Caco-2 (cell line): ENCODE measurements around the gene ERCC6. TPM values are rescaled to one million over a fixed set of nuclear protein-coding genes. Genes with fewer than 3 reads are reported as not detected.

ENCODE experiments used
- BruUV-seq: library from RNA; stranded (reverse); fragments of 400-500 nt; replicated peaks from 2 replicates; lab custom pipeline; 2021; lab: Mats Ljungman, UMichigan
- CTCF ChIA-PET: fragments of 300-600 bp; sonication (Branson Sonifier 250); formaldehyde crosslinking; loops from one replicate; lab custom pipeline; 2022; ENCODE audit warnings: antibody characterized with exemption; lab: Charles Lee
- POLR2A ChIA-PET: fragments of 300-600 bp; sonication (Branson Sonifier 250); formaldehyde crosslinking; loops from one replicate; lab custom pipeline; 2022; ENCODE audit warnings: antibody characterized with exemption; lab: Charles Lee
- DNase-seq, 2 experiments: peaks; one replicate each; pipeline versions ENCODE4 v3.0.0 to v3.0.0-alpha.2; 2020 to 2022
- H3K27me3 ChIP-seq: replicated peaks from 2 replicates; pipeline ENCODE4 v1.6.0; 2011; ENCODE audit warnings: low read length; ENCODE audit not compliant: control insufficient read depth, insufficient read depth
- H3K36me3 ChIP-seq: 2 replicates; pipeline ENCODE4 v1.5.1; 2011; ENCODE audit warnings: low read length; ENCODE audit not compliant: control insufficient read depth, insufficient read depth
- H3K4me1 ChIP-seq: fragments of 250-450 bp; sonication (Bioruptor Pico); 2 replicates; pipeline ENCODE4 v1.5.1; 2020; ENCODE audit warnings: mild to moderate bottlenecking
- H3K4me3 ChIP-seq: 2 replicates; pipeline ENCODE4 v1.5.1; 2011; ENCODE audit warnings: low read depth, mild to moderate bottlenecking, control low read depth, low read length
- H3K9me3 ChIP-seq: fragments of 250-450 bp; sonication (Bioruptor Pico); 2 replicates; pipeline ENCODE4 v1.5.1; 2020; ENCODE audit warnings: mild to moderate bottlenecking, moderate library complexity
- H3K27ac Mint-ChIP-seq: one replicate; pipeline ENCODE4 v1.8.0; 2022; ENCODE audit warnings: mixed read lengths; ENCODE audit not compliant: unreplicated experiment
- H3K27me3 Mint-ChIP-seq: one replicate; pipeline ENCODE4 v1.8.0; 2022; ENCODE audit warnings: mixed read lengths; ENCODE audit not compliant: insufficient read depth, unreplicated experiment
- H3K36me3 Mint-ChIP-seq: one replicate; pipeline ENCODE4 v1.8.0; 2022; ENCODE audit warnings: mild to moderate bottlenecking, mixed read lengths; ENCODE audit not compliant: insufficient read depth, unreplicated experiment
- H3K4me1 Mint-ChIP-seq: one replicate; pipeline ENCODE4 v1.8.0; 2022; ENCODE audit warnings: low read depth, mixed read lengths; ENCODE audit not compliant: unreplicated experiment
- H3K4me3 Mint-ChIP-seq: one replicate; pipeline ENCODE4 v1.8.0; 2022; ENCODE audit warnings: mild to moderate bottlenecking, moderate library complexity, mixed read lengths; ENCODE audit not compliant: unreplicated experiment
- H3K9me3 Mint-ChIP-seq: one replicate; pipeline ENCODE4 v1.8.0; 2022; ENCODE audit warnings: mixed read lengths; ENCODE audit not compliant: unreplicated experiment
- CTCF ChIP-seq, 2 experiments: fragments of 200-600 bp in 1 of 2; IDR thresholded peaks; 1 replicate in 1 of 2; 2 replicates in 1 of 2; pipeline versions ENCODE4 v1.5.1 to v1.8.0; 2011 to 2022; ENCODE audit warnings: antibody characterized with exemption in 1 of 2, control low read depth in 1 of 2, inconsistent platforms in 1 of 2, low read depth in 1 of 2, low read length in 1 of 2, mild to moderate bottlenecking in 1 of 2, moderate library complexity in 1 of 2; ENCODE audit not compliant: insufficient read depth in 1 of 2, severe bottlenecking in 1 of 2, unreplicated experiment in 1 of 2
- intact Hi-C: fragments of 100-400 bp; cut with micrococcal nuclease; formaldehyde crosslinking; loops from one replicate; pipeline ENCODE4 v1.10.0; 2022; ENCODE audit not compliant: unreplicated experiment
- total RNA-seq: library from RNA; stranded (reverse); gene quantifications from 2 replicates; pipeline ENCODE4 v1.2.3, GENCODE V29; 2022

The ERCC6 gene
- total RNA-seq, 1 experiment from 2014 or later: 30.2 TPM

- no peaks in the 10 kb centered on the region for H3K9me3 Mint-ChIP-seq
- Histone ChIP-seq H3K9me3 (no peaks in the 10 kb centered on the region), H3K4me1 (no peaks in the 10 kb centered on the region), H3K4me3 (no peak overlapping the region), H3K36me3 (peaks cover 11% of the 10 kb centered on the region), H3K27me3 (no peaks in the 10 kb centered on the region)
- peaks cover 30% of the 10 kb centered on the region for H3K36me3 Mint-ChIP-seq
- ChIA-PET CTCF (interaction anchor here (1.2 kb wide), 1 partner anchor 65 kb away, joined by 3 read pairs; no protein-coding TSS in a partner anchor), POLR2A (interaction anchor here (1.3 kb wide), 1 partner anchor 11 kb away, joined by 11 read pairs; the partner anchor contains the start of gene ERCC6)
- no peak for DNase-seq
- no peaks in the 10 kb centered on the region for H3K4me1 Mint-ChIP-seq
- BruUV-seq: no TSS peak
- intact Hi-C loops: no loop called here
- no peak overlapping the region for H3K27ac Mint-ChIP-seq
- no peak for TF ChIP-seq CTCF (IDR thresholded peaks at IDR 0.05; ENCODE audit: insufficient read depth in 1 of 2, low read depth in 1 of 2, low read length in 1 of 2, severe bottlenecking in 1 of 2, unreplicated experiment in 1 of 2)
- H3K27me3 Mint-ChIP-seq: no peaks in the 10 kb centered on the region
- no peak overlapping the region for H3K4me3 Mint-ChIP-seq
Observed at GRCh38 chr10:49527850-49528249, 11.1 kb downstream of the ERCC6 start.

GRCh38 chr10:49527061-49527460 is 11.9 kb downstream of the ERCC6 start:
- H3K4me1 ChIP-seq: no peaks in the 10 kb centered on the region
- ChIA-PET CTCF (interaction anchor here (1.2 kb wide), 1 partner anchor 66 kb away, joined by 3 read pairs; no protein-coding TSS in a partner anchor), POLR2A (interaction anchor here (1.3 kb wide), 1 partner anchor 12 kb away, joined by 11 read pairs; the partner anchor contains the start of gene ERCC6)
- H3K4me3 ChIP-seq: no peak overlapping the region
- Mint-ChIP-seq H3K27me3 (no peaks in the 10 kb centered on the region), H3K4me3 (no peak overlapping the region), H3K9me3 (no peaks in the 10 kb centered on the region), H3K36me3 (peaks cover 30% of the 10 kb centered on the region), H3K27ac (no peak overlapping the region), H3K4me1 (no peaks in the 10 kb centered on the region)
- H3K9me3 ChIP-seq: no peaks in the 10 kb centered on the region
- no TSS peak for BruUV-seq
- no peaks in the 10 kb centered on the region for H3K27me3 ChIP-seq
- peaks cover 9% of the 10 kb centered on the region for H3K36me3 ChIP-seq
- intact Hi-C loops: no loop called here
- no peak for DNase-seq
- no peak for TF ChIP-seq CTCF (IDR thresholded peaks at IDR 0.05; ENCODE audit: insufficient read depth in 1 of 2, low read depth in 1 of 2, low read length in 1 of 2, severe bottlenecking in 1 of 2, unreplicated experiment in 1 of 2)

DNA sequence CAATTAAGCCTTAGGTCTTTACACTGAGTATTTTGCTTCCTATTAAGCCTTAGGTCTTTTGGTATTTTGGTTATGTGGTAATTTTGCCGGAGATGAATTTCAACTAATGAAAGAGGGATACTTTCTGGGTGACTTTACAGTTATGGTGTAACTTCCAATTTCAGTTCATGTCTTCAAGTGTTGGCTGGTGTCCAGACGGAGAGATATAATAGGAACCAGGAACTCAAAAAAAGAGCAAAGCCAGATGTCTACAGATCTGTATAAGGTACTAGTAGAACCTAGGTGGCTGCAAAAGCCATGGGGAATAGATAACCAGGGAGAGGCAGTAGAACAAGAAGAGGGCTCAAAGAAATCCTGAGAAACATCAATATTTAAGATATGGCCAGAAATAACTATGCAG is 12.3 kb downstream of the ERCC6 start:
- no peak for TF ChIP-seq CTCF (IDR thresholded peaks at IDR 0.05; ENCODE audit: insufficient read depth in 1 of 2, low read depth in 1 of 2, low read length in 1 of 2, severe bottlenecking in 1 of 2, unreplicated experiment in 1 of 2)
- Mint-ChIP-seq H3K27me3 (no peaks in the 10 kb centered on the region), H3K9me3 (no peaks in the 10 kb centered on the region), H3K4me3 (no peak overlapping the region), H3K4me1 (no peaks in the 10 kb centered on the region), H3K36me3 (peaks cover 30% of the 10 kb centered on the region), H3K27ac (no peak overlapping the region)
- no peaks in the 10 kb centered on the region for H3K9me3 ChIP-seq
- no peak for DNase-seq
- no peaks in the 10 kb centered on the region for H3K27me3 ChIP-seq
- no TSS peak for BruUV-seq
- H3K4me1 ChIP-seq: no peaks in the 10 kb centered on the region
- ChIA-PET CTCF (interaction anchor here (1.2 kb wide), 1 partner anchor 67 kb away, joined by 3 read pairs; no protein-coding TSS in a partner anchor), POLR2A (interaction anchor here (1.3 kb wide), 1 partner anchor 12 kb away, joined by 11 read pairs; the partner anchor contains the start of gene ERCC6)
- H3K36me3 ChIP-seq: peaks cover 9% of the 10 kb centered on the region
- intact Hi-C loops: no loop called here
- no peak overlapping the region for H3K4me3 ChIP-seq
